ENCODE measurements around the gene OAS2. TPM values are rescaled to one million over a fixed set of nuclear protein-coding genes. Genes with fewer than 3 reads are reported as not detected.
A peak's percentile ranks its signal among the peaks of the same experiment; 100 is the strongest.

Gene OAS2
- total and polyA plus RNA-seq, 9 of the 15 experiments (the other 6 are each of a cell fraction or from before 2014, with no cell fraction given) = 0.13 to 0.85 TPM; not detected in 7

DNA sequence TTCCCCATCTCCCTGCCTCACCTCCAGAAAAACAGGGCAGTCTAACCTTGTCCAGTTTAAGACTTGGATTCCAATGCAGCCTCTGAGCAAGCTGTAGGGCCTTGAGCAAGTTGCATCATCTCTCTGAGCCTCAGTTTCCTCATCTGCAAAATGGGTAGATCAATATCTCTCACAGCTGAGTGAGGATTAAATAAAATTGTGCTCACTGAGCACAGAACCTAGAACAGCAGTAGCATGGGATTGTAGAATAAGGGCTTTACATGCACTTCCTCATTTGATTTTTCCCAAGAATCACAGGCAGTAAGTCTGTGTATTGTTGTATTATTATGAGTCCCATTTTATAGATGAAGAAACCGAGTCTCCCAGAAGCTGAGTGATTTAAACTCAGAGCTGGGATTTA is 80.2 kb downstream of the OAS2 start (continued):
- 0 out of 2 replicates have a peak, but pooled peaks have one; percentile 27 for TF ChIP-seq CEBPG (CRISPR knock-in tag; IDR thresholded peaks at IDR 0.05)
- TF ChIP-seq CEBPG (tag; conservative IDR thresholded peaks at IDR 0.05 in 1 of 2, IDR thresholded peaks at IDR 0.05 in 1 of 2) = peak in 1 of 2 experiments; percentile 40; a peak in 1 of 4 replicates
- no peak for TF ChIP-seq HBP1 (CRISPR knock-in tag; IDR thresholded peaks at IDR 0.05)
- TF ChIP-seq HCFC1 (IDR thresholded peaks at IDR 0.05; ENCODE audit: low read depth, low read length) = no peak

GRCh38 chr12:113059071-113059595 is 80.8 kb downstream of the OAS2 start:
- ATAC-seq = no peak
- no peak overlapping the region; a peak in 1 of 4 replicates for H3K9ac ChIP-seq (ENCODE audit: insufficient read depth in 1 of 2, low read depth in 2 of 2, low read length in 2 of 2)
- no peaks in the 10 kb centered on the region for H3K9me1 ChIP-seq (ENCODE audit: control insufficient read depth, insufficient read depth, low read length)
- ChIA-PET POLR2A (no interaction called here), CTCF (ENCODE audit: low intra/inter-chr PET ratio) (no interaction called here)
- no peak for FAIRE-seq
- H3K9me3 ChIP-seq (replicated peaks; ENCODE audit: control insufficient read depth, insufficient read depth, low read depth, low read length) = no peaks in the 10 kb centered on the region
- H3K4me1 ChIP-seq (replicated peaks in 1 of 2; ENCODE audit: control insufficient read depth in 2 of 2, insufficient read depth in 2 of 2, low read length in 2 of 2) = peaks cover 0 to 18% of the 10 kb centered on the region in 2 experiments; a peak in 1 of 5 replicates
- WGBS (ENCODE audit: insufficient coverage, low coverage, missing lambda C conversion rate) = 1% methylated on average over 8 of the region's 8 CpGs
- intact Hi-C loops (cut with micrococcal nuclease) = no loop called here
- no peak overlapping the region for H3K4me3 ChIP-seq
- H4K20me1 ChIP-seq (replicated peaks; ENCODE audit: control insufficient read depth, insufficient read depth, low read length) = peaks cover 6% of the 10 kb centered on the region
- in situ Hi-C loops (cut with MboI) = no loop called here
- H3K36me3 ChIP-seq (ENCODE audit: control insufficient read depth, insufficient read depth, low read length) = no peaks in the 10 kb centered on the region
- no peak overlapping the region for H3K27ac ChIP-seq (ENCODE audit: extremely low read depth, low read depth, low read length)
- TF ChIP-seq ATF1 (CRISPR knock-in tag; IDR thresholded peaks at IDR 0.05) (no peak), ATF1 (tag; IDR thresholded peaks at IDR 0.05) (peak; percentile 57), SMARCA5 (IDR thresholded peaks at IDR 0.05) (no peak), HDAC1 (IDR thresholded peaks at IDR 0.05) (0 out of 4 replicates have a peak, but pooled peaks of 1 of the 2 experiments have one; percentile 16), EWSR1 (IDR thresholded peaks at IDR 0.05; ENCODE audit: borderline replicate concordance, low read depth, partially characterized antibody) (no peak), ZNF644 (tag; IDR thresholded peaks at IDR 0.05; ENCODE audit: low read depth) (no peak), ZNF184 (CRISPR knock-in tag; IDR thresholded peaks at IDR 0.05) (no peak), ZC3H8 (IDR thresholded peaks at IDR 0.05) (no peak)
- H3K79me2 ChIP-seq (ENCODE audit: control insufficient read depth, insufficient read depth, low read length) = no peaks in the 10 kb centered on the region
- H3K27me3 ChIP-seq (ENCODE audit: control insufficient read depth in 2 of 2, insufficient read depth in 2 of 2, low read length in 2 of 2) = peaks cover 8 to 51% of the 10 kb centered on the region in 2 experiments; a peak in 3 of 5 replicates
- DNase-seq (ENCODE audit: extremely low read depth in 1 of 4, low spot score in 3 of 4) = no peak
- BruUV-seq (replicated peaks) = no TSS peak
- no peak overlapping the region for H2AFZ ChIP-seq (ENCODE audit: low read depth, low read length)
- H3K4me2 ChIP-seq (ENCODE audit: insufficient read depth, low read length) = no peak overlapping the region
